HG03354 (cell line): ENCODE results near the gene PHF14.

Experiments used
- ATAC-seq: cut with Tn5 transposase; IDR thresholded peaks from one replicate; pipeline ENCODE4 v1.9.1; 2021; ENCODE audit warnings: mild to moderate bottlenecking; ENCODE audit not compliant: unreplicated experiment, poor library complexity, severe bottlenecking

PHF14 gene

GRCh38 chr7:11079907-11080306, 106.2 kb downstream of the PHF14 start:
- ATAC-seq: no peak

- ATAC-seq: no peak
Observed at GRCh38 chr7:11082121-11082520, 108.4 kb downstream of the PHF14 start.

GRCh38 chr7:11082552-11083213, 109.0 kb downstream of the PHF14 start:
- no peak for ATAC-seq

- ATAC-seq: no peak
Observed at GRCh38 chr7:11083214-11083568, 109.5 kb downstream of the PHF14 start.

GRCh38 chr7:11104578-11104977, 130.9 kb downstream of the PHF14 start:
- no peak for ATAC-seq

- ATAC-seq: no peak
Observed at GRCh38 chr7:11109659-11110058, 136.0 kb downstream of the PHF14 start.

- ATAC-seq: peak; percentile 77
Observed at GRCh38 chr7:11120068-11120664, 146.5 kb downstream of the PHF14 start.

- ATAC-seq: peak; percentile 26
Observed at GRCh38 chr7:11120675-11121220, 147.1 kb downstream of the PHF14 start.

- ATAC-seq: no peak
Observed at GRCh38 chr7:11124856-11125559, 151.3 kb downstream of the PHF14 start.

GRCh38 chr7:11127114-11127785, 153.6 kb downstream of the PHF14 start:
- ATAC-seq: no peak

- ATAC-seq: no peak
Observed at GRCh38 chr7:11127988-11128387, 154.3 kb downstream of the PHF14 start.

- no peak for ATAC-seq
Observed at GRCh38 chr7:11128498-11128897, 154.8 kb downstream of the PHF14 start.

- ATAC-seq: no peak
Observed at GRCh38 chr7:11130012-11130411, 156.3 kb downstream of the PHF14 start.

- no peak for ATAC-seq
Observed at GRCh38 chr7:11130601-11131000, 156.9 kb downstream of the PHF14 start.

- ATAC-seq: no peak
Observed at GRCh38 chr7:11133436-11133959, 159.8 kb downstream of the PHF14 start.

- ATAC-seq: no peak
Observed at GRCh38 chr7:11135573-11135972, 161.9 kb downstream of the PHF14 start.

GRCh38 chr7:11141541-11141940, 167.9 kb downstream of the PHF14 start:
- ATAC-seq: no peak

GRCh38 chr7:11153694-11154093, 180.0 kb downstream of the PHF14 start:
- ATAC-seq: no peak

GRCh38 chr7:11155883-11156282, 182.2 kb downstream of the PHF14 start:
- no peak for ATAC-seq

GRCh38 chr7:11161499-11161898, 187.8 kb downstream of the PHF14 start:
- ATAC-seq: no peak
